ENCODE results near the gene SETD2.
A peak's percentile ranks its signal among the peaks of the same experiment; 100 is the strongest.

The SETD2 gene

DNA sequence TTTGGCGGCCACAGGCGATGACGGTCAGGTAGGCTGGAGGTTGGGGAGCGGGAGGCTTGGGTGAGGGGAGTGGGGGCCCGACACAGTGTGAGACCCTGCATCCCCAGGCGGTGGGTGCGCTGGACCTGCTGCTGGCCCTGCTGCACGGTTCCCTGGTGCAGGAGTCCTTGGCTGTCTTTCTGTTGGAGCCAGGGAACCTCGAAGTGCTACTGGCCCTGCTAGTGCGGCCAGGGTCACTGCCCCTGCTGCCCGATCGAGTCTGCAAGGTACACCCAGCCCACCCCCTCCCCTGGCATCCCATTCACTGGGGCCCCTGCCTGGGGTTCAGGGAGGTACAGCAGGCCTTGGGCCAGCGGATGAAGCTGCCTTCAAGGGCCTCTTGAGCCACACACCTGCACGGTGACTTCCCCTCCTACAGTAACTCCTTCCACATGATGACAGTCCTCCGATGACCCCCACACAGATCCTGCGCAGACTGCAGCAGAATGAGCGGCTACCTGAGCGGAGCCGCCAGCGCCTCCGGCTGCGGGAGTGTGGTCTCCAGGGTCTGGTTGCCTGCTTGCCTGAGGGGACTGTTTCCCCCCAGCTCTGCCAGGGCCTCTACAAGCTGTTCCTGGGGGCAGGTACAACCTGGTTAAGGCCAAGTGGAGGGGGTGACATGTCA, 164.9 kb downstream of the SETD2 start:
- TF ChIP-seq JUND (IDR thresholded peaks at IDR 0.05; ENCODE audit: low read depth) = no peak
- no peak for DNase-seq (ENCODE audit: low read depth in 1 of 2, low spot score in 1 of 2)
- in situ Hi-C loops (cut with HindIII; ENCODE audit: low pct_unique_long_range_greater_than_20kb, low sequenced_read_pairs) = no loop called here

DNA sequence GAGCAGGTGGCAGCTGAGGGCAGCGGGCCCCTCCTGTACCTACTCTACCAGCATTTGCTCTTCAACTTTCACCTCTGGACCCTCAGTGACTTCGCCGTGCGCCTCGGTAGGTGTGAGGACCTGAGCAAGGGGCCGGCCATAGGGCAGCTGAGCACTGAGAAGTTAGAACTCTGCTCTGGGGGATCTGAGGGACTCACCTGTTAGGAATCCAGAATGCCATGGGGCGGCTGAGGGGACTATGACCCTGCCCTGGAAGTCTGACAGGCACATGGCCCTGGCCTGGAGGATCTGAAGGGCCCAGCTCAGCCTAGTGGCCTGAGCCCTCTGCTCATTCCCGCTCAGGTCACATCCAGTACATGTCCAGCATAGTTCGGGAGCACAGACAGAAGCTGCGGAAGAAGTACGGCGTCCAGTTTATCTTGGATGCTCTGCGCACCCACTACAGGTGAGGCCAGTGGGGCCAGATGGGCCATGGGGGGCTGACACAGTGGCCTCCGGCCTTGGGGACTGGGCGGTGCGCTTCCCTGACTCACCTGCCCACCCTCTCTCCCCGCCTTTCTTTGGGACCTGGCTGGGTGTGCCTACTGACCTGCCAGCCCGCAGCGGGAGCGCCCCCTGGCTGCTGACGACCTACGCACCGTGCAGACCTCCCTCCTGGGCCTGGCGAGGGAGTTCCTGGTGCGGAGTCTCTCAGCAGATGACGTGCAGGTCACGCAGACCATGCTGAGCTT, 165.6 kb downstream of the SETD2 start:
- no peak for TF ChIP-seq JUND (IDR thresholded peaks at IDR 0.05; ENCODE audit: low read depth)
- DNase-seq (ENCODE audit: low read depth in 1 of 2, low spot score in 1 of 2) = peak; percentile 53 to 56
- in situ Hi-C loops (cut with HindIII; ENCODE audit: low pct_unique_long_range_greater_than_20kb, low sequenced_read_pairs) = no loop called here

- no peak for TF ChIP-seq JUND (IDR thresholded peaks at IDR 0.05; ENCODE audit: low read depth)
- in situ Hi-C loops (cut with HindIII; ENCODE audit: low pct_unique_long_range_greater_than_20kb, low sequenced_read_pairs) = no loop called here
- no peak for DNase-seq (ENCODE audit: low read depth in 1 of 2, low spot score in 1 of 2)
These were observed 166.3 kb downstream of the SETD2 start for GRCh38 chr3:46997453-46998091.

GRCh38 chr3:46996689-46997452, 167.0 kb downstream of the SETD2 start:
- DNase-seq (ENCODE audit: low read depth in 1 of 2, low spot score in 1 of 2) = no peak
- in situ Hi-C loops (cut with HindIII; ENCODE audit: low pct_unique_long_range_greater_than_20kb, low sequenced_read_pairs) = no loop called here
- no peak for TF ChIP-seq JUND (IDR thresholded peaks at IDR 0.05; ENCODE audit: low read depth)

DNA sequence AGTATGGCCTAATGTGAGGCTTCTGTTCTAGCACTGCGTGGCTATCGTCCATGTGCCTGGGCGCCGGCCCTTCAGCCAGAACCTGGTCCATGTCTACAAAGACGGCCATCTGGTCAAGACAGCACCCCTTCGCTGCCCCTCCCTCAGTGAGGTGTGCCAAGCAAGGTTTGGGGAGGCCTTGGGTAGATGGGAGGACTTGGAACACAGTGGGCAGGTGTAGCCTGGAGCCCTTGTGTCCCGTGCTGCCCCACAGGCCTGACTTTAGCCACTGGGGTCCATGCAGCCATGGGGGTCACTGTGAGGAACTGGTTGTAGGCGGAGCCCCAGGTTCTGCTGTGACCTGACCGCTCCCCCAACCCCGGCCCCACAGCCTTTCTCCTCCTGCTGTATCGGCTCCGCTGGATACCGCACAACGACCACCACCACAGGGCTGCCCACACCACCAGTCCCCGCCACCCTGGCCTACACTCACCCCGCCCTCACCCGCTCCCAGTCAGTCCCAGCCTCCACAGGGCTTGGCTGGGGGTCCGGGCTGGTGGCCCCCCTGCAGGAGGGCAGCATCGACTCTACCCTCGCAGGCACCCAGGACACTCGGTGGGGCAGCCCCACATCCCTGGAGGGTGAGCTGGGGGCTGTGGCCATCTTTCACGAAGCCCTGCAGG, 167.9 kb downstream of the SETD2 start:
- in situ Hi-C loops (cut with HindIII; ENCODE audit: low pct_unique_long_range_greater_than_20kb, low sequenced_read_pairs) = no loop called here
- DNase-seq (ENCODE audit: low read depth in 1 of 2, low spot score in 1 of 2) = no peak
- TF ChIP-seq JUND (IDR thresholded peaks at IDR 0.05; ENCODE audit: low read depth) = no peak

DNA sequence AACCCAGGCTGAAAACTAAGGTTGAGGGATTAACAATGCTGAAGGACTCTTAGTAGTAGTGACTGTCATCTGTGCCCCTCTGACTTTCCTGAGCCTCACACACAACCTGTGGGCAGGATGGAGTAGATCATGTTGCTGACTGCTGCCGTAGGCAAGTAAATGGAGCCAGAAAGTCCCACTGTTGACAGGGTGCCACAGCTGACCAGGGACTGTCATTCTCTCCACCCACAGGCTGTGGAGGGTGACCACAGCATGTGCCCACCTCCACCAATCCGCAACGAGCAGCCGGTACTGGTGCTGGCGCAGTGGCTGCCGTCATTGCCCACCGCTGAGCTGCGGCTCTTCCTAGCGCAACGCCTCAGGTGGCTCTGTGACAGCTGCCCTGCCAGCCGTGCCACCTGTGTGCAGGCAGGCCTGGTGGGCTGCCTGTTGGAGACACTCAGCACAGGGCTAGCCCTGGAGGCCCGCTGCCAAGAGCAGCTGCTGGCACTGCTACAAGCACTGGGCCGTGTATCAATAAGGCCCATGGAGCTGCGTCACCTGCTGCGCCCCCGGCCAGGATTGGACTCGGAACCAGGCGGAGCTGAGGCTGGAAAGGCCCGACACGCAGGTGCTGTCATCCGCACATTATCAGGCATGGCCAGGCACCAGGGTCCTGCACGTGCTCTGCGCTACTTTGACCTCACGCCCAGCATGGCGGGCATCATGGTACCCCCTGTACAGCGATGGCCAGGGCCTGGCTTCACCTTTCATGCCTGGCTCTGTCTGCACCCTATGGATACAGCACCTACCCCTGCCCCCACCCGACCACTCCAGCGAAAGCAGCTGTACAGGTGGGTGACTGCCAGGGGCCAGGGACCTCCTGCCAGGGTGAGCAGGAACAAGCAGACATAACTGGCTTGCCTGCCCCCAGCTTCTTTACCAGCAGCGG, 168.8 kb downstream of the SETD2 start:
- DNase-seq (ENCODE audit: low read depth in 1 of 2, low spot score in 1 of 2) = no peak
- in situ Hi-C loops (cut with HindIII; ENCODE audit: low pct_unique_long_range_greater_than_20kb, low sequenced_read_pairs) = no loop called here
- no peak for TF ChIP-seq JUND (IDR thresholded peaks at IDR 0.05; ENCODE audit: low read depth)

DNA sequence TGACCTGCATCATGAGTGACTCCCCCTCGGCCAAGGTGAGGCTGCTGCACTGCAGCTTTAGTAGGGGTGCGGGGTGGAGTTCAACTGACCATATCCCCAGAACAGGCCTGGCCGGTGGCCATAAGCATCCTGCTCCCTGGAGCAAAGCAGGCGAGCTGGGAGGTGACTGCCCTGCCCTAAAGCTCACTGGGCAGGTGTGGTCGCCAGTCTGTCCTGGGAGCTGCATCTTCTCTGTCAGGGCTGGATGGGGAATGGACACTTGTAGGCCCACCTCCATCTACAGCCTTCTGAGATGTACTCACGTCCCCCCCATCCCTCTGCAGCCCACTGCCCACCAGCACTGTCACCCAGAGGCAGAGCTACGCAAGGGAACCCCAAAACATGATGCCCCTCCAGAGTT, 169.9 kb downstream of the SETD2 start:
- TF ChIP-seq JUND (IDR thresholded peaks at IDR 0.05; ENCODE audit: low read depth) = no peak
- in situ Hi-C loops (cut with HindIII; ENCODE audit: low pct_unique_long_range_greater_than_20kb, low sequenced_read_pairs) = no loop called here
- no peak for DNase-seq (ENCODE audit: low read depth in 1 of 2, low spot score in 1 of 2)

DNA sequence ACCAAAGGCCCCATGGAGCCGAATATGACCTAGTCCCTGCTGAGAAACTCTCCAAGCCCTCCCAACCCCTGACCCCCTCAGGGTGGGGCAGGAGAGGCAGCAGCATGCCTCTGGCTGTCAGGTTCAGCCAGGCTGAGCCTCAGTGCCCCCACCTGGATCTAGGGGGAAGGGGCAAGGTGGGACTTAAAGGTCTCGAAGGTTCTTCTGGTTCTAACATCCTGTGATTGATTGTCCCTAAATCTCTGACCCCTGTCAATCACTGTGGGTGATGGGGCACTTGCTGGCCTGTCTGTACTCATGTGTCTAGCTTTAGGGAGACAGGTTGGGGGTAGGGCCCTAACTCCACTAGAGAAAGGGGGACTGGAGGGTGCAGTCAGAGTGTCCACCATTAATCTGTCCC, 170.6 kb downstream of the SETD2 start:
- in situ Hi-C loops (cut with HindIII; ENCODE audit: low pct_unique_long_range_greater_than_20kb, low sequenced_read_pairs) = no loop called here
- no peak for TF ChIP-seq JUND (IDR thresholded peaks at IDR 0.05; ENCODE audit: low read depth)
- DNase-seq (ENCODE audit: low read depth in 1 of 2, low spot score in 1 of 2) = no peak

DNA sequence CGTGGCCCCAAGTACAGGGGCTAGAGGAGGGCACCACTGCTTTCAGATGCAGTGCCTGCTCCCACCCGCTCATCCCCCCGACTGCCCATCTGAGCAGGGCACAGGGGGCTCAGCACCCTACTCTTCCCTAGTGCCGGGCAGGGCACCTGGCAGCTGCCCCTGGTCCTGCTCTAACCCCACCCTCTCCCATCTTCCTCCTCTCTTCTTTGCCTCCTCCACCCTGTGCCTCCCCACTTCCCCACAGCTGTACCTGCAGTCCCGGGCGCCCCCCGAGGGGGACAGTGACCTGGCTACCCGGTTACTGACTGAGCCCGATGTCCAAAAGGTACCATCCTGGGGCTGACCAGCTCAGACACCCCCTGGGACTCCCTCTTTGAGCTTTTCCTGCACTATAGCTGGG, 171.7 kb downstream of the SETD2 start:
- in situ Hi-C loops (cut with HindIII; ENCODE audit: low pct_unique_long_range_greater_than_20kb, low sequenced_read_pairs) = no loop called here
- TF ChIP-seq JUND (IDR thresholded peaks at IDR 0.05; ENCODE audit: low read depth) = no peak
- DNase-seq (ENCODE audit: low read depth in 1 of 2, low spot score in 1 of 2) = no peak

GRCh38 chr3:46991406-46992165, 172.3 kb downstream of the SETD2 start:
- no peak for TF ChIP-seq JUND (IDR thresholded peaks at IDR 0.05; ENCODE audit: low read depth)
- DNase-seq (ENCODE audit: low read depth in 1 of 2, low spot score in 1 of 2) = no peak
- in situ Hi-C loops (cut with HindIII; ENCODE audit: low pct_unique_long_range_greater_than_20kb, low sequenced_read_pairs) = no loop called here
